Brain microvascular endothelial cell (primary cell): ENCODE data around the gene USP9X.
"Not testable (repeated sequence)": the region's sequence is repeated elsewhere in the genome, so short reads cannot be mapped to it uniquely, and the experiment has no call there.

Experiments
- DNase-seq: peaks from one replicate; pipeline ENCODE4 v3.0.0-alpha.2; 2020
- H3K27ac ChIP-seq: fragments of 250-450 bp; sonication (Bioruptor Pico); 2 replicates; pipeline ENCODE4 v1.5.1; 2020; ENCODE audit warnings: mild to moderate bottlenecking, moderate library complexity
- H3K27me3 ChIP-seq: fragments of 250-450 bp; sonication (Bioruptor Pico); replicated peaks from 2 replicates; pipeline ENCODE4 v1.5.1; 2020; ENCODE audit warnings: mild to moderate bottlenecking
- H3K36me3 ChIP-seq: fragments of 250-450 bp; sonication (Bioruptor Pico); replicated peaks from 2 replicates; pipeline ENCODE4 v1.5.1; 2020; ENCODE audit warnings: mild to moderate bottlenecking
- H3K4me3 ChIP-seq: 2 replicates; pipeline ENCODE4 v1.5.1; 2011; ENCODE audit warnings: low read depth, mild to moderate bottlenecking, control low read depth, low read length, moderate library complexity
- CTCF ChIP-seq: IDR thresholded peaks from 2 replicates; pipeline ENCODE4 v1.5.1; 2011; ENCODE audit warnings: low read depth, mild to moderate bottlenecking, moderate library complexity, low read length, control low read depth, inconsistent platforms; ENCODE audit errors: missing control alignments
- in situ Hi-C: cut with HindIII; loops from 2 replicates; pipeline ENCODE4 v1.10.0; 2017; ENCODE audit warnings: low sequenced_read_pairs, low pct_ligation_motif_present

Gene USP9X

GRCh38 chrX:41233988-41234387 lies 148.7 kb downstream of the USP9X start:
- no peak overlapping the region for H3K27ac ChIP-seq
- no peak overlapping the region for H3K4me3 ChIP-seq
- no peak for TF ChIP-seq CTCF
- in situ Hi-C loops: no loop called here
- no peak for DNase-seq
- no peaks in the 10 kb centered on the region for H3K27me3 ChIP-seq
- H3K36me3 ChIP-seq: peaks cover 24% of the 10 kb centered on the region

DNA sequence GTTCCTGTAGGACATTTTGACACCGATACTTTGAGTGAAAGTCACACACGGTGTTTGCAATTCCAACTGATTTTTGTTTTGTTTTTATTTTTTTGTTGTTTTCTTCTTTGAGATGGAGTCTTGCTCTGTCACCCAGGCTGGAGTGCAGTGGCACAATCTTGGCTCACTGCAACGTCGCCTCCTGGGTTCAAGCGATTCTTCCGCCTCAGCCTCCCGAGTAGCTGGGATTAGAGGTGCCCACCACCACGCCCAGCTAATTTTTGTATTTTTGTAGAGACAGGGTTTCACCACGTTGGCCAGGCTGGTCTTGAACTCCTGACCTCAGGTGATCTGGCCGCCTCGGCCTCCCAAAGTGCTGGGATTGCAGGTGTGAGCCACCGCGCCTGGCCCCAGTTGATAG lies 149.2 kb downstream of the USP9X start:
- DNase-seq, H3K27me3 ChIP-seq, H3K4me3 ChIP-seq, in situ Hi-C loops, H3K27ac ChIP-seq: not testable (repeated sequence)
- H3K36me3 ChIP-seq: peaks cover 22% of the 10 kb centered on the region

DNA sequence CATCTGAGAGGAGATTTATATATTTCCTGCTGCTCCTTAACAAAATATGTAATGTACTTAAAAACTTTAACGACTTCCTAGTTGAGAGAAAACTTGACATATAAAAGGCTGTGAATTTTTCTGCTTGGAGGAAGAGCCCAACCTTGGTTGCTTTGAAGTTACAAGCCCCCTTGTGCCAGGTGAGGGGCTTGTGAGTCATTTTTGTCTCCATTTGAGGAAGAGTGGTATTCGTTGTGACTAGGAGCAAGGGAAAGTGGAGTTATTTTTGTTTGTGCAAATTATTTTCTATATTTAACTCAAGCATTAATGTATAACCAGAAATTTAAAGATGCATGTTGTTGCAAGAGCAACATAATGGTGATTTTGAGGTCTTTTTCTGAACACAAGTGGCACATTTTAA lies 149.7 kb downstream of the USP9X start:
- no peak for TF ChIP-seq CTCF

DNA sequence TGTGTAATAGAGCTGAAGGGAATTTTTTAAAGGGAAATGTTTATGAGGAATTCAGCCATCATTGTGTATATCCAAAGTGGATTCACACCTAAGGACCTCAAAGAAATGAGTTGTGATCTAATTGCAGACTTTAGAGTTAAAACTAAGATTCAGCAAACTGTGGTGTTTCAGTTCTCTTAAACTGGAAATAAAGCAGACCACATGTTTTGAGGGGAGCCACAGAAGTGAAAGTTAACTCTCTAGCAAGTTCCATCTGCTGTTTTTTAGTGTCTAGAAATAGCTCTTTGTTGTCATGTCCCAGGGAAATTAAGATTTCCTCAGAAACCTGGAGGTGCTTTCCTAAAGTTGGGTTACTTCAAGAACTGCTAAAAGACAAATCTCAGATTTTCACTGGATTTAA lies 151.4 kb downstream of the USP9X start:
- TF ChIP-seq CTCF: no peak
- in situ Hi-C loops: no loop called here
- Histone ChIP-seq H3K27ac (no peak overlapping the region), H3K4me3 (no peak overlapping the region), H3K27me3 (no peaks in the 10 kb centered on the region), H3K36me3 (peaks cover 14% of the 10 kb centered on the region)
- DNase-seq: no peak

More for the DNA sequence above, 149.7 kb downstream of the USP9X start:
- Histone ChIP-seq H3K27ac (no peak overlapping the region), H3K27me3 (no peaks in the 10 kb centered on the region), H3K36me3 (peaks cover 18% of the 10 kb centered on the region), H3K4me3 (no peak overlapping the region)
- in situ Hi-C loops: no loop called here
- no peak for DNase-seq

- Histone ChIP-seq H3K27me3 (no peaks in the 10 kb centered on the region), H3K4me3 (no peak overlapping the region), H3K36me3 (no peaks in the 10 kb centered on the region), H3K27ac (no peak overlapping the region)
- no peak for DNase-seq
- no peak for TF ChIP-seq CTCF
- in situ Hi-C loops: no loop called here
Measured at GRCh38 chrX:41240509-41240908, 155.3 kb downstream of the USP9X start.

DNA sequence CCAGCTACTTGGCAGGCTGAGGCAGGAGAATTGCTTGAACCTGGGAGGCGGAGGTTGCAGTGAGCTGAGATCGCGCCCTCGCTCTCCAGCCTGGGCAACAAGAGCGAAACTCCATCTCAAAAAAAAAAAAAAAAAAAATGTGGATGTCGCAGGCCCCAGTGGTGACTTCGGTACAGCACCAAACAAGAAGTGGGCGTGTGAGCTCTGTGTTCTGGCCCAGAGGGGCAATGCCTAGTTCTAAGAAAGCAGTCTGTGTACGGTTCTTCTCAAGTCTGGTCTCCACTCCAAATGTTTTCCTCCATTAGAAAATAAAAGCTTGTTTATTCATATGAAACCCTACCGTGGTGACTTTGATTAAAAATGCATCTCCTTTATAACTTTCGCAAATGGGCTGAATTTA lies 156.7 kb downstream of the USP9X start:
- DNase-seq: no peak

More for the DNA sequence above, 156.7 kb downstream of the USP9X start:
- Histone ChIP-seq H3K36me3 (no peaks in the 10 kb centered on the region), H3K27me3 (no peaks in the 10 kb centered on the region), H3K4me3 (no peak overlapping the region), H3K27ac (no peak overlapping the region)
- in situ Hi-C loops: no loop called here
- no peak for TF ChIP-seq CTCF
